HCT116 (cell line): ENCODE data around the gene ELANE. TPM values are rescaled to one million over a fixed set of nuclear protein-coding genes. Genes with fewer than 3 reads are reported as not detected.

Experiments
- ATAC-seq: fragments of 200-7000 bp; cut with Tn5 transposase; 2 replicates; pipeline ENCODE4 v1.9.1; 2020; ENCODE audit warnings: mild to moderate bottlenecking, moderate library complexity
- BruUV-seq: library from RNA; stranded (reverse); fragments of 400-500 nt; replicated peaks from 2 replicates; lab custom pipeline; 2021; lab: Mats Ljungman, UMichigan
- CTCF ChIA-PET: fragments of 300-600 bp; sonication (Branson Sonifier 250); formaldehyde crosslinking; loops from one replicate; lab custom pipeline; 2021; ENCODE audit warnings: antibody characterized with exemption; lab: Charles Lee
- POLR2A ChIA-PET: fragments of 300-600, 350-600 bp; sonication (Branson Sonifier 250); formaldehyde crosslinking; loops from one replicate; lab custom pipeline; 2021; ENCODE audit warnings: antibody characterized with exemption; lab: Charles Lee
- RAD21 ChIA-PET, 2 experiments: fragments of 300-600 bp; sonication (Branson Sonifier 250); formaldehyde crosslinking; loops; one replicate each; lab custom pipeline; 2023; ENCODE audit warnings: low total read pairs in 2 of 2; ENCODE audit not compliant: uncharacterized antibody in 2 of 2, unreplicated experiment in 2 of 2, low non-redundant PET in 1 of 2; lab: Charles Lee
- DNase-seq: peaks from one replicate; pipeline ENCODE4 v3.0.0-alpha.2; 2010; ENCODE audit warnings: low read depth, low spot score
- H2AFZ ChIP-seq: fragments of 200-600 bp; shearing (Covaris generic), sonication (generic); 2 replicates; pipeline ENCODE4 v1.6.1; 2017; ENCODE audit warnings: low read depth, mixed run types, mixed read lengths, antibody characterized with exemption, low read length; ENCODE audit not compliant: poor library complexity, severe bottlenecking
- H3K27ac ChIP-seq: 2 replicates; pipeline ENCODE4 v1.5.1; 2012; ENCODE audit warnings: low read depth, low read length
- H3K27me3 ChIP-seq: fragments of 200-600 bp; sonication (generic); 2 replicates; pipeline ENCODE4 v1.6.1; 2016; ENCODE audit warnings: mixed run types, low read length, mixed read lengths; ENCODE audit not compliant: insufficient read depth
- H3K36me3 ChIP-seq, 2 experiments: fragments of 200-500 bp in 1 of 2; fragments of 200-600 bp in 1 of 2; sonication (Bioruptor generic) in 1 of 2; sonication (generic) in 1 of 2; 2 replicates each; pipeline versions ENCODE4 v1.5.1 to v1.6.1; 2014 to 2016; ENCODE audit warnings: low read length in 2 of 2, inconsistent platforms in 1 of 2, mixed read lengths in 1 of 2, mixed run types in 1 of 2; ENCODE audit not compliant: insufficient read depth in 2 of 2, control insufficient read depth in 1 of 2
- H3K4me1 ChIP-seq, 2 experiments: fragments of 200-600 bp in 1 of 2; sonication (generic) in 1 of 2; 2 replicates each; pipeline versions ENCODE4 v1.5.1 to v1.6.1; 2012 to 2017; ENCODE audit warnings: low read length in 2 of 2, inconsistent platforms in 1 of 2, mild to moderate bottlenecking in 1 of 2, mixed read lengths in 1 of 2, mixed run types in 1 of 2, moderate library complexity in 1 of 2; ENCODE audit not compliant: insufficient read depth in 2 of 2, control insufficient read depth in 1 of 2
- H3K4me2 ChIP-seq: fragments of 200-600 bp; sonication (generic); 2 replicates; pipeline ENCODE4 v1.6.1; 2017; ENCODE audit warnings: mixed run types, low read length, mixed read lengths
- H3K4me3 ChIP-seq, 2 experiments: fragments of 200-600 bp in 1 of 2; sonication (generic) in 1 of 2; replicated peaks in 1 of 2; 2 replicates each; pipeline ENCODE4 v1.5.1; 2011 to 2016; ENCODE audit warnings: low read length in 2 of 2, control low read depth in 1 of 2, low read depth in 1 of 2, mild to moderate bottlenecking in 1 of 2, mixed read lengths in 1 of 2, mixed run types in 1 of 2
- H3K79me2 ChIP-seq: fragments of 200-600 bp; sonication (generic); 2 replicates; pipeline ENCODE4 v1.6.1; 2017; ENCODE audit warnings: mild to moderate bottlenecking, mixed run types, low read length, moderate library complexity, mixed read lengths; ENCODE audit not compliant: insufficient read depth
- H3K9ac ChIP-seq: fragments of 200-600 bp; sonication (generic); 2 replicates; pipeline ENCODE4 v1.6.1; 2016; ENCODE audit warnings: low read length, mixed read lengths
- H3K9me2 ChIP-seq: fragments of 200-600 bp; sonication (generic), shearing (Covaris generic); 2 replicates; pipeline ENCODE4 v1.6.1; 2017; ENCODE audit warnings: mixed run types, mild to moderate bottlenecking, moderate library complexity; ENCODE audit not compliant: insufficient read depth
- H3K9me3 ChIP-seq, 2 experiments: fragments of 200-500 bp in 1 of 2; fragments of 200-600 bp in 1 of 2; sonication (Bioruptor generic) in 1 of 2; sonication (generic) in 1 of 2; 2 replicates each; pipeline ENCODE4 v1.6.1; 2014 to 2017; ENCODE audit warnings: low read length in 2 of 2, mixed read lengths in 2 of 2, inconsistent platforms in 1 of 2, low read depth in 1 of 2, mild to moderate bottlenecking in 1 of 2, mixed run types in 1 of 2, moderate library complexity in 1 of 2; ENCODE audit not compliant: control insufficient read depth in 1 of 2, insufficient read depth in 1 of 2
- H4K20me1 ChIP-seq: fragments of 200-600 bp; sonication (generic), shearing (Covaris generic); 2 replicates; pipeline ENCODE4 v1.6.1; 2017; ENCODE audit warnings: mixed run types, mild to moderate bottlenecking, moderate library complexity; ENCODE audit not compliant: insufficient read depth
- ATF3 ChIP-seq: IDR thresholded peaks from 2 replicates; pipeline ENCODE4 v1.6.1; 2012
- CEBPB ChIP-seq: IDR thresholded peaks from 2 replicates; pipeline ENCODE4 v1.6.1; 2012; ENCODE audit warnings: low read depth
- FOSL1 ChIP-seq: IDR thresholded peaks from 2 replicates; pipeline ENCODE4 v1.6.1; 2012; ENCODE audit warnings: low read depth
- MAX ChIP-seq: IDR thresholded peaks from 2 replicates; pipeline ENCODE4 v1.6.1; 2012
- POLR2A ChIP-seq: IDR thresholded peaks from 2 replicates; pipeline ENCODE4 v1.7.0; 2011; ENCODE audit warnings: borderline replicate concordance; ENCODE audit not compliant: insufficient read depth, insufficient read length; ENCODE audit errors: extremely low read depth
- POLR2AphosphoS5 ChIP-seq: IDR thresholded peaks from 2 replicates; pipeline ENCODE4 v1.6.1; 2011; ENCODE audit warnings: mild to moderate bottlenecking, low read depth, low read length, moderate library complexity
- RAD21 ChIP-seq: IDR thresholded peaks from 2 replicates; pipeline ENCODE4 v1.6.1; 2012; ENCODE audit warnings: low read depth, mild to moderate bottlenecking
- SIN3A ChIP-seq: IDR thresholded peaks from 2 replicates; pipeline ENCODE4 v1.6.1; 2012; ENCODE audit warnings: low read depth
- TCF7L2 ChIP-seq: IDR thresholded peaks from 2 replicates; pipeline ENCODE4 v1.7.0; 2011; ENCODE audit warnings: borderline replicate concordance, inconsistent platforms; ENCODE audit not compliant: insufficient read depth, insufficient read length; ENCODE audit errors: extremely low read depth
- ZFX ChIP-seq: fragments of 450-650 bp; IDR thresholded peaks from 2 replicates; pipeline ENCODE4 v1.6.1; 2017
- ZNF274 ChIP-seq: fragments of 200-500 bp; sonication (Bioruptor generic); IDR thresholded peaks from 2 replicates; pipeline ENCODE4 v1.6.1; 2014; ENCODE audit warnings: mild to moderate bottlenecking, low read depth, low read length, inconsistent platforms
- intact Hi-C: fragments of 100-400 bp; cut with micrococcal nuclease; formaldehyde crosslinking; loops from 2 replicates; pipeline ENCODE4 v1.10.0; 2022
- total RNA-seq: library from RNA; stranded (reverse); gene quantifications from one replicate; pipeline ENCODE4 v1.2.1, GENCODE V29; 2021; ENCODE audit not compliant: unreplicated experiment
- TF ChIP-seq, protein P1 (sequence below): IDR thresholded peaks from 2 replicates; pipeline ENCODE4 v1.6.1; 2011; ENCODE audit warnings: mild to moderate bottlenecking, low read length, moderate library complexity; ENCODE audit not compliant: insufficient replicate concordance; ENCODE audit errors: extremely low read depth

The ELANE gene
- total RNA-seq, 1 experiment from 2014 or later, result not detected

GRCh38 chr19:902093-902370 is 49.9 kb downstream of the ELANE start (continued):
- TF ChIP-seq FOSL1 (no peak), ZNF274 (no peak), CEBPB (no peak), POLR2A (no peak), POLR2AphosphoS5 (no peak), ATF3 (no peak), MAX (no peak), SIN3A (no peak), RAD21 (no peak), ZFX (no peak)

DNA sequence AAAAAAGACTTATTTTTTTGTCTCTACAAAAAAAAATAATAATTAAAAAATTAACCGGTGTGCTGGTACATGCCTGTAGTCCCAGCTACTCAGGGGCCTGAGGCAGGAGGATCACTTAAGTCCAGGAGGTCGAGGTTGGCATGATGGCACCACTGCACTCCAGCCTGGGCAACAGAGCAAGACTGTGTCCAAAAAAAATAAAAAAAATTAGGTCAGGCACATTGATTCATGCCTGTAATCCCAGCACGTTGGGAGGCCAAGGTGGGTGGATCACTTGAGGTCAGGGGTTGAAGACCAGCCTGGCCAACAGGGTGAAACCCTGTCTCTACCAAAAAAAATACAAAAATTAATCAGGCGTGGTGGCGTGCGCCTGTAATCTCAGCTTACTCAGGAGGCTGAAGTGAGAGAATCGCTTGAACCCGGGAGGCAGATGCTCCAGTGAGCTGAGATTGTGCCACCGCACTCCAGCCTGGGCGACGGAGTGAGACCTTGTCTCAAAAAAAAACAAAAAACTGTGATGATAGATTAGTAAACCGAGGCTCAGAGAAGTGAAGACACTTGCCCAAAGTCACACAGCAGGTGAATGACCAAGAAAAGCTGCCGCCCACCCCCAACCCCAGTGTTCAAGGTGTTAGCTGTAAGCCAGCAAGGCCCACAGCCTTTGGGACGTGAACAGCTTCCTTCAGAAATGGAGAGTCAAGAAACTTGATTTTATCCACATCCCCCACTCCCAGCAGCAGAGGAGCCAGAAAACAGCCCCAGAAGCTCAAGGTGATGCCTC is 50.5 kb downstream of the ELANE start:
- RAD21 ChIA-PET, result no interaction called here

More for the DNA sequence above, 50.5 kb downstream of the ELANE start:
- H3K27me3 ChIP-seq, result no peaks in the 10 kb centered on the region
- no peaks in the 10 kb centered on the region for H3K9me3 ChIP-seq
- no peaks in the 10 kb centered on the region for H3K9me2 ChIP-seq
- H3K27ac ChIP-seq, result no peak overlapping the region
- peaks cover 6 to 16% of the 10 kb centered on the region in 2 experiments; a peak in 3 of 4 replicates for H3K4me1 ChIP-seq
- no peak overlapping the region for H3K4me3 ChIP-seq
- CTCF ChIA-PET, result no interaction called here
- intact Hi-C loops, result no loop called here
- H3K36me3 ChIP-seq, result peaks cover 5 to 6% of the 10 kb centered on the region in 2 experiments; a peak in 3 of 4 replicates
- H3K79me2 ChIP-seq, result peaks cover 38% of the 10 kb centered on the region
- DNase-seq (no peak), ATAC-seq (no peak)
- no peak for TF ChIP-seq SIN3A
- TF ChIP-seq, protein P1, sequence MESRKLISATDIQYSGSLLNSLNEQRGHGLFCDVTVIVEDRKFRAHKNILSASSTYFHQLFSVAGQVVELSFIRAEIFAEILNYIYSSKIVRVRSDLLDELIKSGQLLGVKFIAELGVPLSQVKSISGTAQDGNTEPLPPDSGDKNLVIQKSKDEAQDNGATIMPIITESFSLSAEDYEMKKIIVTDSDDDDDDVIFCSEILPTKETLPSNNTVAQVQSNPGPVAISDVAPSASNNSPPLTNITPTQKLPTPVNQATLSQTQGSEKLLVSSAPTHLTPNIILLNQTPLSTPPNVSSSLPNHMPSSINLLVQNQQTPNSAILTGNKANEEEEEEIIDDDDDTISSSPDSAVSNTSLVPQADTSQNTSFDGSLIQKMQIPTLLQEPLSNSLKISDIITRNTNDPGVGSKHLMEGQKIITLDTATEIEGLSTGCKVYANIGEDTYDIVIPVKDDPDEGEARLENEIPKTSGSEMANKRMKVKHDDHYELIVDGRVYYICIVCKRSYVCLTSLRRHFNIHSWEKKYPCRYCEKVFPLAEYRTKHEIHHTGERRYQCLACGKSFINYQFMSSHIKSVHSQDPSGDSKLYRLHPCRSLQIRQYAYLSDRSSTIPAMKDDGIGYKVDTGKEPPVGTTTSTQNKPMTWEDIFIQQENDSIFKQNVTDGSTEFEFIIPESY, result no peak
- no peak for TF ChIP-seq TCF7L2
- no peak overlapping the region for H3K4me2 ChIP-seq
- POLR2A ChIA-PET, result no interaction called here
- no peaks in the 10 kb centered on the region for H4K20me1 ChIP-seq
- H3K9ac ChIP-seq, result no peak overlapping the region
- no TSS peak for BruUV-seq
- no peak overlapping the region for H2AFZ ChIP-seq
